Central memory CD4-positive, alpha-beta T cell (primary cell): Measurements from ENCODE around the gene CUL9.

Source experiments
- DNase-seq: peaks from one replicate; pipeline ENCODE4 v3.0.0; 2022

Gene CUL9

DNA sequence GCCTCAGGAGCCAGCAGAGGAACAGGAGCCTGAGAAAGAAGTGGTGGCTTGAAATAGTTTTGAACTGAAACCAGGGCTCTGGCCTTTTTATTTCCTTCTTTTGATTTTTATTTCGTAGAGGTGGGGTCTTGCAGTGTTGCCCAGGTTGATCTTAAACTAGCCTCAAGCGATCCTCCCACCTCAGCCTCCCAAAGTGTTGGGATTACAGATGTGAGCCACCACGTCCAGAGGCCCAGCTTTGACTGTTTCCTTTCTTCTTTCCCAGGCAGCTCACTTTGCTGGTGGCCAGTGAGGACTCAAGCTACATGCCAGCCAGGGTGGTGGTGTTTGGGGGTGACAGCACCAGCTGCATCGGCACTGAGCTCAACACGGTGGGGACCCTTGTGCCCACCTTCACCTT is 20.5 kb downstream of the CUL9 start:
- DNase-seq: no peak

DNA sequence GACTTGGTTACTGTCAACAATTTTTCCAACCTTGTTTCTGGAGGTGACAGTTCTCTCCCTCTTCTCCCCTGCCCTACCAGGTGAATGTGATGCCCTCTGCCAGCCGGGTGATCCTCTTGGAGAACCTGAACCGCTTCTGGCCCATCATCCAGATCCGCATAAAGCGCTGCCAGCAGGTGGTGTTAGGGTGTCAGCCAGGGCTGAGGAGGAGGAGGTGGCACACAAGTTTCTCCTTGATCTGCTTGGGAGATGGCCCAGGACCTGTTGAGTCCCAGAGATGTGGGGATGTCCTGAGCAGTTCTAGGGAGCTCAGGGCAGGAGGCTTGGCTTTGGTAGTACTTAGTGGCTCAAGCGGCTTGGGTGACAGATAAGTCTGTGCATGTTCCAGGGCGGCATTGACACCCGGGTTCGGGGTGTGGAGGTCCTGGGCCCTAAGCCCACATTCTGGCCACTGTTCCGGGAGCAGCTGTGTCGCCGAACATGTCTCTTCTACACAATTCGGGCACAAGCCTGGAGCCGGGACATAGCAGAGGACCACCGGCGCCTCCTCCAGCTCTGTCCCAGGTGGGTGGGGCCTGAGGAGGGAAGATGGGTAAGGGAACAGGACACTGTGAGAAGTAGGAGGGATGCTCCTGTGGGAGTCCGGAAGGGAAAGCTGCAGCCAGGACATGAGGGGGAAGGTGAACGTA is 21.2 kb downstream of the CUL9 start:
- DNase-seq: no peak

GRCh38 chr6:43203718-43204095 is 21.7 kb downstream of the CUL9 start:
- no peak for DNase-seq

- DNase-seq: no peak
These were observed 22.5 kb downstream of the CUL9 start for GRCh38 chr6:43204271-43205105.

GRCh38 chr6:43205849-43206248 is 23.9 kb downstream of the CUL9 start:
- DNase-seq: no peak

DNA sequence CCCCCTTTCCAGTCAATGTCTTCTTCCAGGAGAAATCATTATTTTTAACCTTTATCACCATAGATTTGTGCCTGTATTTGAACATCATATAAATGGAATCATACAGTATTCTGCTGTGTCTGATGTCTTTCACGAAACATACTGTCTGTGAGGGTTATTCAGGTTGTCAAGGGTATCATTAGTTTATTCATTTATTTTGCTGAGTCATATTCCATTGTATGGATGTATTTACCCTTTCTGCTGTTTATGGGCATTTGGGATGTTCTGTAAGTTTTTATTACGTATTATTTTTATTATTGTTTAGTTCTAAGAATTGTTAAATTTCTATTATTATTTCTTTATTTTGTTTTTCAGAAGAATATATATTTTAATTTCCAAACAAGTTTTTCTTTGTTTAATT is 25.3 kb downstream of the CUL9 start:
- DNase-seq: no peak

GRCh38 chr6:43211955-43212354 is 30.0 kb downstream of the CUL9 start:
- DNase-seq: no peak

GRCh38 chr6:43213431-43213830 is 31.4 kb downstream of the CUL9 start:
- no peak for DNase-seq

GRCh38 chr6:43215066-43215465 is 33.1 kb downstream of the CUL9 start:
- no peak for DNase-seq

- no peak for DNase-seq
These were observed 34.2 kb downstream of the CUL9 start for GRCh38 chr6:43216200-43216599.

GRCh38 chr6:43217351-43217750 is 35.4 kb downstream of the CUL9 start:
- no peak for DNase-seq

DNA sequence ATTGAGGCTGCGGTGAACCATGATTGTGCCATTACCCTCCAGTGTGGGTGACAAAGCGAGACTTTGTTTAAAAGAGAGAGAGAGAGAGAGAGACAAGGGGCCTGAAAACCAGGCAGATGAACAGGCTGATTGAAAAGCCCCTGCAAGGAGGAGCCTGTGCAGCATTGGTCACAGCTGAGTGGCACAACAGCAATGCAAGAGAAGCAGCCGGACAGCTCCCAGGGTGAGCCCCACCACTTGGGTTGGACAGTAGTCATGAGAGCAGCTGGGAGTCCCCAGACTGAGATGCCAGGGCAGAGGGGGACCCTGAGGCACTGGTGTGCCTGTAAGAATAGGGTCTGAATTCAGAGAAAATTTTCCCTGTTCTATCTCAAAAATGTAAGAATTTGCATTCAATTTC is 37.1 kb downstream of the CUL9 start:
- DNase-seq: no peak

DNA sequence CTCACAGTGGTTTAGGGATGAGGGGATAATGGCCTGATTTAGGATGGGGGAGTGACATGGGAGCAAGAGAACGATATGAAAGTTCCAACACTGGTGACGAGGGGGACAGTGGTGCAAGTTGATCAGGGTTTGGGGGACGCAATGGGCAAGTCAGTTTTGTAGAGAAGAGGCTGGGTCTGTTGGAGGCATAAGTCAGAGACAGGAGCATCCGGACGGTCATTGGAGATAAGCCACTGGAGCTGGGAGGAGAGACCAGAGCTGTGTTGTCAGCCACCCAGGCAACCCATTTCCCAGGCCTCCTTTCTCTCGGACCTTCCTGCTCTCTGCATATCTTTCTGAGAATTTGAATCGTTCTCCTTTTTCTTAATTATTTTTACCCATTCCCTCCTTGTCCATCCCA is 37.8 kb downstream of the CUL9 start:
- DNase-seq: no peak

DNA sequence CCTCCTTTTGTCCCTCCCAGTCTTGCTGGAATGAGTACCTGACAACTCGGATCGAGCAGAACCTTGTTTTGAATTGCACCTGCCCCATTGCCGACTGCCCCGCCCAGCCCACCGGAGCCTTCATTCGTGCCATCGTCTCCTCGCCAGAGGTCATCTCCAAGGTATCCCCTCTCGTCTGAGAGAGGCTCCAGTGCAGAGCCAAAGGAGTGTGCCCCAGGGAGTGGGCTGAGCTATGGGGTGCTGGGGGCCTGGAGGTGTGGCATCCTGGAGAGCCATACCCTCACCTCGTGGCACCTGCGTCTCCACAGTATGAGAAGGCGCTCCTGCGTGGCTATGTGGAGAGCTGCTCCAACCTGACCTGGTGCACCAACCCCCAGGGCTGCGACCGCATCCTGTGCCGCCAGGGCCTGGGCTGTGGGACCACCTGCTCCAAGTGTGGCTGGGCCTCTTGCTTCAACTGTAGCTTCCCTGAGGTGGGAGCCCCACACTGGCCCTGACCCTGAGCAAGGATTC is 38.5 kb downstream of the CUL9 start:
- no peak for DNase-seq

DNA sequence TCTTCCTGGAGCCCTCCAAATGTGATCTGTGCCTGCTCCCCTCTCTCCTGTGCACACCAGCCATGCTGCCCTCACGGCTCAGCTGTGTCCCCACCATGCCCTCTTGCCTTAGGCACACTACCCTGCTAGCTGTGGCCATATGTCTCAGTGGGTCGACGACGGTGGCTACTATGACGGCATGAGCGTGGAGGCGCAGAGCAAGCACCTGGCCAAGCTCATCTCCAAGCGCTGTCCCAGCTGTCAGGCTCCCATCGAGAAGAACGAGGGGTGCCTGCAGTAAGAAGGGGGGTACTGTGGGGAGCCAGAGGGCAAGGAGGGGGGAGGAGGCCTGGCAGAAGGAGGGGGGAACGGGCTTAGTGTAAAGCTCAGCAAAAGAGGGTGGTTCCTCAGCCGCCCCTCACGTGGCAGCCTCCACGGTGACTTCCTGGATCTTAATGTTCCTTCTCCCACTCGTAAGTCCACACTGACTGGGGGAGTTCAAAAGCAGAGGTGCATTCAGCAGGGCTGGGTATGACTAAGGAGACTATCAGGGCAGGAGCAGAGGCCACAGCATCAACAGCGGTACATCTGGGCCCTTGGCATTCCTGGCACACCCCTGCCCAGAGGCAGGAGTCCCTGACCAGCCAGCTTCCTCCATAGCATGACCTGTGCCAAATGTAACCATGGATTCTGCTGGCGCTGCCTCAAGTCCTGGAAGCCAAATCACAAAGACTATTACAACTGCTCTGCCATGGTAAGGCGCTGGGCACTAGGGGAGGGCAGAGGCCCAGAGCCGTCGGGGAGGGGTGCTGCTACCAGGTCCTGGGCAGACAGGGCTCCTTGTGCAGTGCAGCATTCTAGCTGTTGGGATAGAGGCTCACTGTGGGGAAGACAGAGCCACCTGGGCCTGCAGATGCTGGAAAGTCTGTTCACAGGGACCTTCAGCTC is 39.3 kb downstream of the CUL9 start:
- no peak for DNase-seq

DNA sequence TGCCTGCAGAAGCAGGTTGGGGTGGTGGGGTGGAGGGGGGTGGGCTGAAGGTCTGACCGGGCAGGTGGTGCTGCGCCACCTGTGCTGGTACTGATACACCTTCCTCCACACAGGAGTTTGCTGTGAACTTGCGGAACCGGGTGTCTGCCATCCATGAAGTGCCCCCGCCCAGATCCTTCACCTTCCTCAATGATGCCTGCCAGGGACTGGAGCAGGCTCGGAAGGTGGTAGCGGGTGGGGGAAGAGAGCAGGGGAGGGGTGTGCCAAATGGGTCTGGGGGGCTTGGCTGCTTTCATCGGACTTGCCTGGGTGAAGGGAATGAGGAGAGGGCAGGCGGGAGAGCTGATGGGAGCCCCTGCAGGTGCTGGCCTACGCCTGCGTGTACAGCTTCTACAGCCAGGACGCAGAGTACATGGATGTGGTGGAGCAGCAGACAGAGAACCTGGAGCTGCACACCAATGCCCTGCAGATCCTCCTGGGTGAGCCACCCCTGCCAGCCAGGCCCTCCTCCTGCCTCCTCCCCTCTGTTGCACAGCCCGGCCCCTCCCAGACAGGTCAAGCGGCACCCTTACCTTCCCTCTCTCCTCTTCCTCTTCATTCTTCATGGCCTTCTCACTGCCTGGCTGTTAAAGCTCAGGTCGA is 40.5 kb downstream of the CUL9 start:
- no peak for DNase-seq

GRCh38 chr6:43223175-43223574 is 41.2 kb downstream of the CUL9 start:
- DNase-seq: no peak

DNA sequence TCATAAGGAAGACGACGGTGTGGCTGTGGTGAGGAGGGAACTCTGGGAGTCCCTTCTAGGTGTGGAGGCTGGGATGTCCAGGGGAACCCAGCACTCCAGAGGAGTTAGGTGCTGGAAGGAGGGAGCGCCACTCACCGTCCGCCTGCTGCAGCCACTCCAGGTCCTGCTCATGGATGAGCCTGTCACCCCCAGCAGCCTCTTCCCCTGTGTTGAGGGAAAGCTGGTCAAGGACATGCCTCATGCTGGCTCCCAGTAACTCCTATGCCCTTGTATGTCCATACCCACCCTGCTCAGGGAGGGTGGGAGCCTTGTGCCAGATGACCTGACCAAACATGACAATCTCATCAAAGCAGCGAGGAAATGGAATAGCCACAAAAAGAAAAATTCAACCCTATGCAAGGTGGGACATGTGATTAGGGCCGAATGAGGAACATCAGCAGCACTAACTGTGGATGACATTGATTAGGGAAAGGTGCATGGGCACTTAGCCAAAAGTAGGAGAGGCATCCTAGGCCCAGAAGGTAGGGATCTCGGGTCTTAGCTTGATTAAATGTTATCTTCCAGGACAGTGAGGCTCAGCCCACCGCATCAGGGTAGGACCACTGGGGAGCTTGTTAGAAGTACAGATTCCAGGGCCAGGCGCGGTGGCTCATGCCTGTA is 44.3 kb downstream of the CUL9 start:
- no peak for DNase-seq

DNA sequence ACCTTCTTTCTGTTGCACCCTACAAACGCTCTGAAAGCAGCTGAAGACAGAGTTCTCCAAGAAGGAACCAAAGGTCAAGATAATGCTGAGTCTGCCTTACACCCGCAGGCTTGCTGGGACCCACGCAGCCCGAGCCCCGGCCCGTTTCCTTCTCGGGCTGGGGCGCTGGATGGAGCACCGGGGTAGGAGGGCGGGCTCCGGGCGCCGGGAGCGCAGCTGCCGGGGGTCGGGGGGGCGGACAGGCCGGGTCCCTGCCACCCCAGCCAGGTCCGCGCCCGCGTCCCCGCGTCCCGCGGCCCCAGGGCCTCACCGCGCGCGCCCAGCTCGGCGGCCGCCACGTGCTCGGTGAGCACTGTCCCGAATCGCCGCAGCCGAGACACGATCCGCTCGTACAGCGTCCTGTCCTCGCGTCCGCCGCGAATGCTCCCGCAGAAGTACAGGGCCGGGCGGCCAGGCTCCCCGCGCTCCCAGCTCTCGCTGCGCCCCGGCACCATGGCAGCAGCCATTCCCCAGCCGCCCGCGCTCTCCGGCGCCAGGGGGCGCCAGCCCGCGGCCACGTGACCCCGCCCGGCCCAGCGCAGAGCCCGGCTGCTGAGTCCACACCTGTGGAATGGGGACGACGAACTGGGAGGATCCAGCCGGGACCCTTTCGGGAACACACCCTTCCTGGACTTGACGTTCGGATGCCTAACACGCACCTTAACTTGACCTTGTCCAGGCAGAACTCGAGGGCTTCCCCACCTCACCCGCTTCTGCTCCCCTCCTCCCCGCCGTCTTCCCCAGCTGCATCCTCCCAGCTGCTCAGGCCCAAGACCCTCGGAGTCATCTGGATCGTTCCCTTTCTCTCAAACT is 47.2 kb downstream of the CUL9 start, which contains the start of gene DNPH1:
DNPH1 (minus strand) TSS at position 531 of the 852 bp plus-strand sequence; CDS start at position 506, 25 bp downstream.
- peak; percentile 74 for DNase-seq

DNA sequence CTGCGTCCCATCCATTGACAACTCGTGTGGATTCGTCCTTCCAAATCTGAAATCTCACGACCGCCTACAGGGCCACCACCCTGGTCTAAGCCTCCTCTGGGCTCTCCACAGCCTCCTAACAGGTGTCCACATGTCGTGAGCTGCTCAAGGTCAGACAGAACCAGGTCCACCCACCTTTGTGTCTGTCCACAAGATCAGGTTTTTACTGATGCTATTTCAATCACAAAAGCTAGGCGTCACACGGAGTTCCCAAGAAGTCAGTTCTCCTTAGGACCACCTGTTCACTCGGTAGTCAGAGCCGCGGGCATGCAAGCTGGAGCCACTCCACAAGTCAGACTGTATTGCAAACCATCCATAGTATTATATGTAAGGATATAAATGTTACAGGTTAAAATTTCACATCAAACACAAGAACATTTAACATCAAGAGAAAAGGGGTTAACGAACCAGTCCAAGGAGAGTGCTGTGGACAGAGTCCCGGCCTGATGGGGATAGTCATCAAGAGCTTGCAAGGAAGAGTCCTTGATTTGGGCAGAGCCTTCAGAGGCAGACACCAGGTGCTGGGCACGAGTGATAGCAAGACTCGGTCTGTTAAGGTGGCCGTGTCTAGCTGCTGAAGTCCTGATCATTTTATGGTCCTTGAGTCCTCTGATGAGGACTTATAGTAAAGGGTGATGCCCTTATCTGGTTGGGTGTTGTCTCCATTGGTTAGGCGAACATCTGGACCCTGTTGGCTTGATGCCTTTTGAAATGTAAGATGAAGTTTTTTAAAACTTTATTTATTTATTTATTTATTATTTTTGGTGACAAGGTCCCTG is 48.0 kb downstream of the CUL9 start:
- DNase-seq: no peak
